Transverse colon (tissue), 4 donors: ENCODE measurements around the gene ICA1.

Source experiments
- CTCF ChIP-seq, 5 experiments: fragments of 200-600 bp in 3 of 5; fragments of 450-650 bp in 2 of 5; sonication (generic) in 3 of 5; IDR thresholded peaks; 1 replicate in 2 of 5; 2 replicates in 3 of 5; pipeline ENCODE4 v1.5.1; 2016 to 2017; ENCODE audit warnings: antibody characterized with exemption in 5 of 5, inconsistent platforms in 3 of 5, mild to moderate bottlenecking in 2 of 5, moderate library complexity in 1 of 5
- POLR2A ChIP-seq: fragments of 450-650 bp; IDR thresholded peaks from one replicate; pipeline ENCODE4 v1.6.1; 2016; ENCODE audit warnings: antibody characterized with exemption, mild to moderate bottlenecking, moderate library complexity
- POLR2AphosphoS5 ChIP-seq, 3 donors: sonication (generic); formaldehyde crosslinking; IDR thresholded peaks; one replicate each; pipeline ENCODE4 v1.6.1; 2016; ENCODE audit warnings: antibody characterized with exemption in 3 of 3

DNA sequence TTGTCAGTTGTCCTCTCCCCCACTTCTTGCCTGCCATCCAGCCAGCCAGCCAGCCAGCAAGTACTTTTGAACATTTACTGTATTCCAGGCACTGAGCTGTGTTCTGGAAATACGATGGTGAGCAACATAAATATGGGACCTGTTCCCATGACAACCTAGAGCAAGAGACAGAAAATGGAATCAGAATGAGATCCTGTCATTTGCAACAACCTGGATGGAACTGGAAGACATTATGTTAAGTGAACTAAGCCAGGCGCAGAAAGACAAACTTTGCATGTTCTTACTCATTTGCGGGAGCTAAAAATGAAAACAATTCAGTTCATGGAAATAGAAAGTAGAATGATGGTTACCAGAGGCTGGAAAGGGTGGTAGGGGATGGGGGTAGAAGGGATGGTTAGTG lies 140.7 kb downstream of the ICA1 start:
- TF ChIP-seq CTCF (IDR thresholded peaks at IDR 0.05) (no peak), POLR2A (no peak), POLR2AphosphoS5 (IDR thresholded peaks at IDR 0.05) (no peak)
